ENCODE measurements around the gene PTPRK. TPM values are rescaled to one million over a fixed set of nuclear protein-coding genes. Genes with fewer than 3 reads are reported as not detected.

The PTPRK gene
- total and polyA plus RNA-seq, 2 donors, result 26.7 to 134 TPM

- no peak overlapping the region for H3K4me3 ChIP-seq (ENCODE audit: low read depth, low read length)
- no peaks in the 10 kb centered on the region for H3K36me3 ChIP-seq (ENCODE audit: insufficient read depth)
- H3K4me1 ChIP-seq (ENCODE audit: insufficient read depth), result no peaks in the 10 kb centered on the region
- no peak for DNase-seq (ENCODE audit: extremely low spot score)
- H3K27ac ChIP-seq (ENCODE audit: low read depth), result no peak overlapping the region
Measured at GRCh38 chr6:128307671-128308070, 212.7 kb downstream of the PTPRK start.

GRCh38 chr6:128305976-128306375, 214.4 kb downstream of the PTPRK start:
- Histone ChIP-seq H3K27ac (ENCODE audit: low read depth) (no peak overlapping the region), H3K36me3 (ENCODE audit: insufficient read depth) (no peaks in the 10 kb centered on the region), H3K4me1 (ENCODE audit: insufficient read depth) (no peaks in the 10 kb centered on the region), H3K4me3 (ENCODE audit: low read depth, low read length) (no peak overlapping the region)
- DNase-seq (ENCODE audit: extremely low spot score), result no peak
- 98% methylated on average over 2 of the region's 2 CpGs for WGBS

- H3K4me1 ChIP-seq (ENCODE audit: insufficient read depth), result no peaks in the 10 kb centered on the region
- no peak overlapping the region for H3K27ac ChIP-seq (ENCODE audit: low read depth)
- H3K36me3 ChIP-seq (ENCODE audit: insufficient read depth), result no peaks in the 10 kb centered on the region
- WGBS, result 43% methylated on average over 1 of the region's 1 CpG
- DNase-seq (ENCODE audit: extremely low spot score), result no peak
- H3K4me3 ChIP-seq (ENCODE audit: low read depth, low read length), result no peak overlapping the region
Measured at GRCh38 chr6:128305228-128305627, 215.2 kb downstream of the PTPRK start.

GRCh38 chr6:128303870-128304269, 216.5 kb downstream of the PTPRK start:
- Histone ChIP-seq H3K27ac (ENCODE audit: low read depth) (no peak overlapping the region), H3K36me3 (ENCODE audit: insufficient read depth) (no peaks in the 10 kb centered on the region), H3K4me1 (ENCODE audit: insufficient read depth) (no peaks in the 10 kb centered on the region), H3K4me3 (ENCODE audit: low read depth, low read length) (no peak overlapping the region)
- DNase-seq (ENCODE audit: extremely low spot score), result no peak
- 94% methylated on average over 2 of the region's 2 CpGs for WGBS

GRCh38 chr6:128302942-128303341, 217.5 kb downstream of the PTPRK start:
- WGBS, result 86% methylated on average over 5 of the region's 5 CpGs
- H3K27ac ChIP-seq (ENCODE audit: low read depth), result no peak overlapping the region
- no peak for DNase-seq (ENCODE audit: extremely low spot score)
- no peak overlapping the region for H3K4me3 ChIP-seq (ENCODE audit: low read depth, low read length)
- H3K36me3 ChIP-seq (ENCODE audit: insufficient read depth), result no peaks in the 10 kb centered on the region
- no peaks in the 10 kb centered on the region for H3K4me1 ChIP-seq (ENCODE audit: insufficient read depth)

- H3K36me3 ChIP-seq (ENCODE audit: insufficient read depth), result no peaks in the 10 kb centered on the region
- H3K27ac ChIP-seq (ENCODE audit: low read depth), result no peak overlapping the region
- no peaks in the 10 kb centered on the region for H3K4me1 ChIP-seq (ENCODE audit: insufficient read depth)
- no peak for DNase-seq (ENCODE audit: extremely low spot score)
- no peak overlapping the region for H3K4me3 ChIP-seq (ENCODE audit: low read depth, low read length)
- WGBS, result 90% methylated on average over 2 of the region's 2 CpGs
Measured at GRCh38 chr6:128295670-128296069, 224.7 kb downstream of the PTPRK start.

GRCh38 chr6:128290221-128290620, 230.2 kb downstream of the PTPRK start:
- no peaks in the 10 kb centered on the region for H3K36me3 ChIP-seq (ENCODE audit: insufficient read depth)
- no peak overlapping the region for H3K4me3 ChIP-seq (ENCODE audit: low read depth, low read length)
- DNase-seq (ENCODE audit: extremely low spot score), result no peak
- no peaks in the 10 kb centered on the region for H3K4me1 ChIP-seq (ENCODE audit: insufficient read depth)
- 94% methylated on average over 2 of the region's 2 CpGs for WGBS
- H3K27ac ChIP-seq (ENCODE audit: low read depth), result no peak overlapping the region

GRCh38 chr6:128284128-128284527, 236.3 kb downstream of the PTPRK start:
- WGBS, result 75% methylated on average over 1 of the region's 1 CpG
- no peaks in the 10 kb centered on the region for H3K4me1 ChIP-seq (ENCODE audit: insufficient read depth)
- DNase-seq (ENCODE audit: extremely low spot score), result no peak
- no peak overlapping the region for H3K27ac ChIP-seq (ENCODE audit: low read depth)
- H3K4me3 ChIP-seq (ENCODE audit: low read depth, low read length), result no peak overlapping the region
- H3K36me3 ChIP-seq (ENCODE audit: insufficient read depth), result no peaks in the 10 kb centered on the region

GRCh38 chr6:128282961-128283360, 237.4 kb downstream of the PTPRK start:
- 78% methylated on average over 2 of the region's 2 CpGs for WGBS
- Histone ChIP-seq H3K4me1 (ENCODE audit: insufficient read depth) (no peaks in the 10 kb centered on the region), H3K36me3 (ENCODE audit: insufficient read depth) (no peaks in the 10 kb centered on the region), H3K4me3 (ENCODE audit: low read depth, low read length) (no peak overlapping the region), H3K27ac (ENCODE audit: low read depth) (no peak overlapping the region)
- DNase-seq (ENCODE audit: extremely low spot score), result no peak

GRCh38 chr6:128280960-128281359, 239.4 kb downstream of the PTPRK start:
- H3K4me3 ChIP-seq (ENCODE audit: low read depth, low read length), result no peak overlapping the region
- no peaks in the 10 kb centered on the region for H3K36me3 ChIP-seq (ENCODE audit: insufficient read depth)
- H3K27ac ChIP-seq (ENCODE audit: low read depth), result no peak overlapping the region
- 97% methylated on average over 2 of the region's 2 CpGs for WGBS
- H3K4me1 ChIP-seq (ENCODE audit: insufficient read depth), result no peaks in the 10 kb centered on the region
- no peak for DNase-seq (ENCODE audit: extremely low spot score)

- Histone ChIP-seq H3K4me3 (ENCODE audit: low read depth, low read length) (no peak overlapping the region), H3K27ac (ENCODE audit: low read depth) (no peak overlapping the region), H3K36me3 (ENCODE audit: insufficient read depth) (no peaks in the 10 kb centered on the region), H3K4me1 (ENCODE audit: insufficient read depth) (no peaks in the 10 kb centered on the region)
- WGBS, result 97% methylated on average over 1 of the region's 1 CpG
- DNase-seq (ENCODE audit: extremely low spot score), result no peak
Measured at GRCh38 chr6:128280066-128280465, 240.3 kb downstream of the PTPRK start.

GRCh38 chr6:128278836-128279235, 241.6 kb downstream of the PTPRK start:
- Histone ChIP-seq H3K27ac (ENCODE audit: low read depth) (no peak overlapping the region), H3K36me3 (ENCODE audit: insufficient read depth) (no peaks in the 10 kb centered on the region), H3K4me1 (ENCODE audit: insufficient read depth) (no peaks in the 10 kb centered on the region), H3K4me3 (ENCODE audit: low read depth, low read length) (no peak overlapping the region)
- DNase-seq (ENCODE audit: extremely low spot score), result no peak
- WGBS, result 89% methylated on average over 1 of the region's 1 CpG

- DNase-seq (ENCODE audit: extremely low spot score), result no peak
- Histone ChIP-seq H3K36me3 (ENCODE audit: insufficient read depth) (no peaks in the 10 kb centered on the region), H3K27ac (ENCODE audit: low read depth) (no peak overlapping the region), H3K4me3 (ENCODE audit: low read depth, low read length) (no peak overlapping the region), H3K4me1 (ENCODE audit: insufficient read depth) (no peaks in the 10 kb centered on the region)
- 95% methylated on average over 3 of the region's 3 CpGs for WGBS
Measured at GRCh38 chr6:128277379-128277778, 243.0 kb downstream of the PTPRK start.

- no peaks in the 10 kb centered on the region for H3K4me1 ChIP-seq (ENCODE audit: insufficient read depth)
- H3K4me3 ChIP-seq (ENCODE audit: low read depth, low read length), result no peak overlapping the region
- H3K36me3 ChIP-seq (ENCODE audit: insufficient read depth), result no peaks in the 10 kb centered on the region
- DNase-seq (ENCODE audit: extremely low spot score), result no peak
- no peak overlapping the region for H3K27ac ChIP-seq (ENCODE audit: low read depth)
Measured at GRCh38 chr6:128276311-128276710, 244.1 kb downstream of the PTPRK start.

- Histone ChIP-seq H3K4me3 (ENCODE audit: low read depth, low read length) (no peak overlapping the region), H3K27ac (ENCODE audit: low read depth) (no peak overlapping the region), H3K36me3 (ENCODE audit: insufficient read depth) (no peaks in the 10 kb centered on the region), H3K4me1 (ENCODE audit: insufficient read depth) (no peaks in the 10 kb centered on the region)
- DNase-seq (ENCODE audit: extremely low spot score), result no peak
Measured at GRCh38 chr6:128275681-128276080, 244.7 kb downstream of the PTPRK start.

All from urinary bladder (tissue), 4 donors.